K562 (cell line): ENCODE data around the gene HS3ST5. TPM values are rescaled to one million over a fixed set of nuclear protein-coding genes. Genes with fewer than 3 reads are reported as not detected.
"Not testable (repeated sequence)": the region's sequence is repeated elsewhere in the genome, so short reads cannot be mapped to it uniquely, and the experiment has no call there.

Experiments used
- ATAC-seq: fragments of 200-7000 bp; cut with Tn5 transposase; 3 replicates; pipeline ENCODE4 v1.9.1; 2020; ENCODE audit warnings: moderate library complexity
- BruUV-seq: library from RNA; stranded (reverse); fragments of 400-500 nt; replicated peaks from 2 replicates; lab custom pipeline; 2021; lab: Mats Ljungman, UMichigan
- CTCF ChIA-PET: fragments of 300-600 bp; formaldehyde crosslinking; extraction: SDS; loops from one replicate; lab custom pipeline; 2021; ENCODE audit warnings: low intra/inter-chr PET ratio; lab: Yijun Ruan, JAX
- POLR2A ChIA-PET: fragments of 300-600, 350-650 bp; sonication (Branson Sonifier 250); formaldehyde crosslinking; extraction: SDS; loops from one replicate; lab custom pipeline; 2021; ENCODE audit warnings: antibody characterized with exemption, inconsistent platforms; lab: Yijun Ruan, JAX
- DNase-seq, 4 experiments: peaks; one replicate each; pipeline versions ENCODE4 v3.0.0 to v3.0.0-alpha.2; 2011 to 2018; ENCODE audit warnings: low spot score in 3 of 4, mixed read lengths in 3 of 4; ENCODE audit errors: extremely low read depth in 1 of 4
- FAIRE-seq: peaks from 2 replicates; lab custom pipeline; 2011; peaks lifted over from hg19 to GRCh38; lab: Jason Lieb, UNC
- H2AFZ ChIP-seq: 2 replicates; pipeline ENCODE4 v1.6.0; 2011; ENCODE audit warnings: low read depth, low read length, control low read depth, inconsistent platforms
- H3K27ac ChIP-seq: fragments of 200-600 bp; 3 replicates; pipeline ENCODE4 v1.8.0; 2011; ENCODE audit warnings: low read depth, mild to moderate bottlenecking, control low read depth, inconsistent platforms, low read length, moderate library complexity, mixed read lengths; ENCODE audit errors: extremely low read depth
- H3K27me3 ChIP-seq, 2 experiments: fragments of 300-600 bp in 1 of 2; 2 replicates in 1 of 2; 3 replicates in 1 of 2; pipeline versions ENCODE4 v1.6.0 to v1.8.0; 2011; ENCODE audit warnings: inconsistent platforms in 2 of 2, low read length in 2 of 2, mild to moderate bottlenecking in 1 of 2, mixed read lengths in 1 of 2, moderate library complexity in 1 of 2; ENCODE audit not compliant: control insufficient read depth in 2 of 2, insufficient read depth in 2 of 2
- H3K36me3 ChIP-seq: fragments of 300-600 bp; 3 replicates; pipeline ENCODE4 v1.8.0; 2011; ENCODE audit warnings: mild to moderate bottlenecking, low read length, inconsistent platforms; ENCODE audit not compliant: control insufficient read depth, insufficient read depth
- H3K4me1 ChIP-seq, 2 experiments: fragments of 200-600 bp in 1 of 2; replicated peaks in 1 of 2; 2 replicates in 1 of 2; 3 replicates in 1 of 2; pipeline versions ENCODE4 v1.5.1 to v1.8.0; 2011; ENCODE audit warnings: inconsistent platforms in 2 of 2, low read length in 2 of 2, mild to moderate bottlenecking in 1 of 2, mixed read lengths in 1 of 2, moderate library complexity in 1 of 2; ENCODE audit not compliant: control insufficient read depth in 2 of 2, insufficient read depth in 2 of 2
- H3K4me2 ChIP-seq: 2 replicates; pipeline ENCODE4 v1.6.1; 2011; ENCODE audit warnings: low read length, control low read depth, inconsistent platforms, mixed read lengths; ENCODE audit not compliant: insufficient read depth
- H3K4me3 ChIP-seq: fragments of 200-600 bp; sonication (generic), shearing (Covaris generic); 2 replicates; pipeline ENCODE4 v1.5.1; 2016; ENCODE audit warnings: control low read depth, inconsistent platforms
- H3K79me2 ChIP-seq: fragments of 200-600 bp; 3 replicates; pipeline ENCODE4 v1.8.0; 2011; ENCODE audit warnings: low read length, inconsistent platforms; ENCODE audit not compliant: control insufficient read depth, insufficient read depth
- H3K9ac ChIP-seq, 2 experiments: 2 replicates each; pipeline versions ENCODE4 v1.6.0 to v1.6.1; 2011; ENCODE audit warnings: low read depth in 2 of 2, low read length in 2 of 2, control low read depth in 1 of 2, inconsistent platforms in 1 of 2, mild to moderate bottlenecking in 1 of 2, mixed read lengths in 1 of 2; ENCODE audit not compliant: insufficient read depth in 1 of 2
- H3K9me1 ChIP-seq: one replicate; pipeline ENCODE4 v1.6.0; 2011; ENCODE audit warnings: inconsistent platforms, mild to moderate bottlenecking, low read length, moderate library complexity; ENCODE audit not compliant: control insufficient read depth, insufficient read depth
- H3K9me3 ChIP-seq: replicated peaks from 2 replicates; pipeline ENCODE4 v1.5.1; 2011; ENCODE audit warnings: low read depth, low read length, inconsistent platforms; ENCODE audit not compliant: control insufficient read depth, insufficient read depth
- H4K20me1 ChIP-seq: replicated peaks from 2 replicates; pipeline ENCODE4 v1.6.1; 2011; ENCODE audit warnings: low read length, inconsistent platforms, mixed read lengths; ENCODE audit not compliant: control insufficient read depth, insufficient read depth
- HLTF ChIP-seq: fragments of 450-650 bp; IDR thresholded peaks from 2 replicates; pipeline ENCODE4 v1.6.1; 2016
- MBD1 ChIP-seq: fragments of 250-450 bp; sonication (Bioruptor Pico); IDR thresholded peaks from 2 replicates; pipeline ENCODE4 v1.8.0; 2022; ENCODE audit warnings: inconsistent platforms
- RBBP5 ChIP-seq: fragments of 200-600 bp; sonication (generic); IDR thresholded peaks from 2 replicates; pipeline ENCODE4 v1.6.1; 2012; ENCODE audit warnings: borderline replicate concordance, mild to moderate bottlenecking, low read length, control low read depth, inconsistent platforms; ENCODE audit not compliant: insufficient read depth, poor library complexity, severe bottlenecking
- SIX5 ChIP-seq, 2 experiments: IDR thresholded peaks; 2 replicates each; pipeline ENCODE4 v1.6.1; 2011; ENCODE audit warnings: low read length in 2 of 2, borderline replicate concordance in 1 of 2, low read depth in 1 of 2, mild to moderate bottlenecking in 1 of 2, moderate library complexity in 1 of 2; ENCODE audit not compliant: insufficient read depth in 1 of 2
- ZNF780A ChIP-seq: fragments of 250-450 bp; sonication (Bioruptor Pico); IDR thresholded peaks from 2 replicates; pipeline ENCODE4 v1.5.0; 2021; ENCODE audit warnings: mild to moderate bottlenecking
- ZZZ3 ChIP-seq: fragments of 450-650 bp; IDR thresholded peaks from 2 replicates; pipeline ENCODE4 v1.6.1; 2016; ENCODE audit warnings: antibody characterized with exemption, mild to moderate bottlenecking, moderate library complexity
- WGBS: fragments of 100-300 bp; shearing (Covaris generic); methylation state at CpG from one replicate; pipeline ENCODE4 v1.1.6; 2016; ENCODE audit warnings: low coverage, mixed read lengths; ENCODE audit not compliant: insufficient coverage; ENCODE audit errors: missing lambda C conversion rate; 5-methylcytosine and 5-hydroxymethylcytosine counted together
- in situ Hi-C: fragments of 300-500 bp; cut with MboI; formaldehyde crosslinking; loops from 4 replicates; pipeline ENCODE4 v1.15.0; 2018; ENCODE audit warnings: inconsistent platforms, mixed read lengths
- intact Hi-C: fragments of 100-400 bp; cut with micrococcal nuclease; formaldehyde crosslinking; loops from 2 replicates; pipeline ENCODE4 v1.14.2; 2022
- polyA plus RNA-seq, 8 experiments: library from polyadenylated mRNA; depleted of rRNA in 4 of 8; stranded (reverse) in 5 of 8; unstranded in 3 of 8; fragments of >200 nt; fragmentation: Nextera tagmentation in 2 of 8; fragmentation: Illumina TruSeq in 1 of 8; extraction: Ambion mirVana in 2 of 8; extraction: Trizol in 1 of 8; gene quantifications; 2 replicates each; pipeline versions ENCODE4 v1.2.1 to v1.2.3, GENCODE V29; 2011 to 2014; ENCODE audit warnings: inconsistent platforms in 1 of 8, missing spikeins in 1 of 8
- total RNA-seq, 7 experiments: library from RNA; depleted of rRNA in 6 of 7; stranded (reverse); fragments of >200 nt in 6 of 7; fragmentation: Illumina TruSeq in 2 of 7; extraction: Trizol in 2 of 7; gene quantifications; 2 replicates each; pipeline versions ENCODE4 v1.2.1 to v1.2.3, GENCODE V29; 2011 to 2021; ENCODE audit warnings: low replicate concordance in 1 of 7

HS3ST5 gene
- total and polyA plus RNA-seq, 9 of the 15 experiments (the other 6 are each of a cell fraction or from before 2014, with no cell fraction given): not detected

DNA sequence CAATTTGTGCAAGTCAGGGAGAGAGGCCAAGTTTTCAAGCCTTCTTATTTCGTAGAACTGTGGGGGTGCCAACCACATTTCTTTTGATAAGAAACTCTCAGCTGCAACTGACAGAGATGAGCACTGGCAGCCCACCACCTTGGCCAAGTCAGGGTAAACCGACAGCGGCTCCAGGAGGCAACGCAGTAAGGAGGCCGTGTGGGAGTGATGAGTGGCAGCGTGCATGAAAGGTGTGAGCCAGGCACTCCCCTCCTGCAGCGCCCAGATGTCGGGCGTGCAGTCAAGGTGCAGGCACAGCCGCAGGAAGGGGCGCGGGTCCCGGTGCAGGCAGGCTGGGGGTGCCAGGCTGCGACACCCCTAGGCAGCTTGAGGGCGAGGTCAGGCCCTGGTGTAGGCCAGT, 322.6 kb downstream of the HS3ST5 start (continued):
- TF ChIP-seq MBD1 (CRISPR knock-in tag) (no peak), HLTF (no peak), RBBP5 (no peak), ZNF780A (CRISPR knock-in tag) (no peak), ZZZ3 (no peak), SIX5 (IDR thresholded peaks at IDR 0.05; ENCODE audit: borderline replicate concordance in 1 of 2, insufficient read depth in 1 of 2, low read depth in 1 of 2, low read length in 2 of 2) (no peak)
- TF ChIP-seq, all 486 proteins: peak for 0

DNA sequence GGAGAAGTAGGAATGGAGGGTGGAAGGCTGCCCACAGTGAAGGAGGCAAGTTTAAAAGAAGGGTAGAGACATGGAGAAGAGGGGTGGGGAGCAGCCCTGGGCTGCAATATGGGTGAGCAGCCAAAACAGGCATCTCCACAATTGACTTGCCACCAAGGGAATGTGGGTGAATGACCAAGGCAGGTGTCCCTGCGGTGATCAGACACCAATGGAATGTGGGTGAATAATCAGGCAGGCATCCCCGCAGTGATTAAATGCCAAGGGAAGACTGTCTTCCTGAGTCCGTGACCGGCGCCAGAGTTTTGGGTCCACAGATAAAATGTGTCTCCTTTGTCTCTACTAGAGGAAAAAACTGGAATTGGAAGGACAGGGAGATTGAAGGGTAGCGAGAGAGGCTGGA, 325.7 kb downstream of the HS3ST5 start:
- ATAC-seq, H2AFZ ChIP-seq, H3K27ac ChIP-seq, CTCF ChIA-PET, intact Hi-C loops, H3K79me2 ChIP-seq, H3K36me3 ChIP-seq, DNase-seq, H3K9me1 ChIP-seq, BruUV-seq, H3K9ac ChIP-seq, H4K20me1 ChIP-seq, FAIRE-seq, H3K4me1 ChIP-seq, H3K4me2 ChIP-seq, POLR2A ChIA-PET, in situ Hi-C loops, H3K4me3 ChIP-seq, H3K9me3 ChIP-seq: not testable (repeated sequence)
- peaks cover 5 to 19% of the 10 kb centered on the region in 2 experiments; a peak in 3 of 5 replicates for H3K27me3 ChIP-seq
- 0% methylated on average over 6 of the region's 6 CpGs for WGBS

DNA sequence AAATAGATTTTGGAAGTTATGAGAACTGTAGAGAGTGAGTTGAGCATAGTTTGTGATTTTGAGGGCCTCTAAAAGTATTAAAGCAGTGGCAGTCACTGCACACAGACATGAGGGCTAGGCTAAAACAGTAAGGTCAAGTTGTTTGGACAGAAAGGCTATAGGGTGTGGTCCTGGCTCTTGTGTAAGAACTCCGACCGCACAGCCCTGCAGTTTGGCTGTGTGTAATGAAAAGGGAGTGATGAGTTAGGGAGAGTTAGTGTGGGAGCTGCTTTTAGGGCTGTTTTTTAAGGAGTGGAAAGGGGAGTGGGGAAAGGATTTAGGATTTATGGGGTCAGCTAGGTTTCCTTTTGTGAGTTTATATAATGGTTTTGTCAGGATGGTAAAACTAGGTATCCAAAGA, 328.7 kb downstream of the HS3ST5 start:
- H3K4me1 ChIP-seq, CTCF ChIA-PET, H2AFZ ChIP-seq, intact Hi-C loops, H3K79me2 ChIP-seq, H3K27ac ChIP-seq, H3K4me3 ChIP-seq, FAIRE-seq, POLR2A ChIA-PET, H4K20me1 ChIP-seq, H3K36me3 ChIP-seq, H3K9me1 ChIP-seq, H3K9ac ChIP-seq, in situ Hi-C loops, ATAC-seq, H3K4me2 ChIP-seq, DNase-seq, BruUV-seq, H3K9me3 ChIP-seq: not testable (repeated sequence)
- H3K27me3 ChIP-seq: peaks cover 4 to 10% of the 10 kb centered on the region in 2 experiments; a peak in 3 of 5 replicates
- 0% methylated on average over 2 of the region's 2 CpGs for WGBS
